Measurements from ENCODE around the gene CWC27.
A peak's percentile ranks its signal among the peaks of the same experiment; 100 is the strongest.

The CWC27 gene

DNA sequence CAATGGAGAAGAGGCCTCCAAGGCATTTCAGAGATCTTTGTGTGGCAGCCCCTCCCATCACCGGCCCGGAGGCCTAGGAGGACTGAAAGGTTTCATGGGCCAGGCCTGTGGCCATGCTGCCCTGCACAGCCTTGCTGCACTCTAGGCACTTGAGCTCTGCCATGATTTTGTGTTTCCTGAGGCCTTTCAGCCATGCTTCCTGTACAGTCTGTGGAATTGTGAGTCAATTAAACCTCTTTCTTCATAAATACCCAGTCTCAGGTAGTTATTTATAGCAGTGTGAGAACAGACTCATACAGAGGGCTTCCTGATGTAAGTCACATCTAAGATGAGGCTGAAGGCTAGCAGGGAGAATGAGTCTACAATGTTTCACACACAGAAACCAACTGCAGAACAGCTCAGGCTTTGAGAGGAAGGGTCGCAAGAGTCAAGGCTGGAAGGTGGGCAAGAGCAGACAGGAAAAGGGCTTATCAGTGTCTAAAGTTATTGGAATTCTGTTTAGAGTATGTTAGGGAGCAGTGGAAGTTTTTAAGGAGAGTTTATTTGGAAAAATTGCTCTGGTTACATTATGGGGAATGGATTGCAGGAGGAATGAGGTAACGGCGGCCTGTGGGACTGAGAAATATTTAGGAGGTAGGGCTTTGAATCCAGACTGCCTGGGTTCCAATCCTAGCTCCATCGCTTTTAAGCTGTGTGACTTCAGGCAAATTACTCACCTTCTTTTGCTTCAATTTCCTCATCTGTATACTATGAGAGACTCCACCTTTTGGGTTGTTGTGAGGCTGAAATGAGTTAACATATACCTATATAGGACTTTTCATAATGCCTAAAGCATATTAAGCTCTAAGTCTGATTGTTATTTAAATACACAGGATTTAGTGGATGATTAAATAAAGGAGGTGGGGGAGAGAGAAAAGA is 291.2 kb downstream of the CWC27 start:
- H2BK5ac ChIP-seq (ENCODE audit: low read depth, low read length, poor library complexity, severe bottlenecking), result no peak overlapping the region
- no peak overlapping the region for H4K91ac ChIP-seq (ENCODE audit: low read length)
- no peaks in the 10 kb centered on the region for H3K9me3 ChIP-seq (ENCODE audit: control insufficient read depth, low read length)
- WGBS, result 84% methylated on average over 5 of the region's 6 CpGs
- peaks cover 2% of the 10 kb centered on the region for H3K4me1 ChIP-seq (ENCODE audit: control insufficient read depth, insufficient read depth, low read depth, low read length)
- no peaks in the 10 kb centered on the region for H3K27me3 ChIP-seq (ENCODE audit: control insufficient read depth in 1 of 2, insufficient read depth in 1 of 2, low read length in 2 of 2)
- no peak overlapping the region for H3K4me2 ChIP-seq (ENCODE audit: low read length, poor library complexity, severe bottlenecking)
- H4K8ac ChIP-seq (ENCODE audit: low read length), result peak overlapping the region; percentile 38
- no peak overlapping the region for H2BK15ac ChIP-seq (ENCODE audit: low read depth, poor library complexity, severe bottlenecking)
- H2AK5ac ChIP-seq (ENCODE audit: low read length, severe bottlenecking), result no peak overlapping the region
- H3K79me1 ChIP-seq (replicated peaks; ENCODE audit: low read length, poor library complexity, severe bottlenecking), result no peaks in the 10 kb centered on the region
- H2BK120ac ChIP-seq (ENCODE audit: low read depth, low read length), result no peak overlapping the region
- H3K27ac ChIP-seq (ENCODE audit: low read length, poor library complexity, severe bottlenecking), result no peak overlapping the region
- peak overlapping the region; percentile 54 to 75 for H2BK12ac ChIP-seq (ENCODE audit: low read length in 2 of 2)
- no peak overlapping the region for H3K23ac ChIP-seq (ENCODE audit: low read length in 2 of 2)
- H2AFZ ChIP-seq (ENCODE audit: low read depth, low read length), result peak overlapping the region; percentile 64
- peak overlapping the region in 1 of 2 experiments; percentile 59 for H3K4ac ChIP-seq (ENCODE audit: low read depth in 1 of 2, low read length in 2 of 2)
- H3K4me3 ChIP-seq (ENCODE audit: insufficient read depth in 1 of 2, low read depth in 1 of 2, low read length in 2 of 2), result peak overlapping the region in 1 of 2 experiments; percentile 12
- H3K36me3 ChIP-seq (ENCODE audit: control insufficient read depth in 1 of 2, insufficient read depth in 2 of 2, low read depth in 1 of 2, low read length in 2 of 2), result no peaks in the 10 kb centered on the region
- H3K14ac ChIP-seq (ENCODE audit: low read length in 2 of 2), result peak overlapping the region in 1 of 2 experiments; percentile 48
- H3K18ac ChIP-seq (ENCODE audit: low read depth in 1 of 2, low read length in 2 of 2), result peak overlapping the region; percentile 39 to 81
- peak overlapping the region; percentile 12 for H3K9ac ChIP-seq (ENCODE audit: low read length)
- DNase-seq, result peak; percentile 68

DNA sequence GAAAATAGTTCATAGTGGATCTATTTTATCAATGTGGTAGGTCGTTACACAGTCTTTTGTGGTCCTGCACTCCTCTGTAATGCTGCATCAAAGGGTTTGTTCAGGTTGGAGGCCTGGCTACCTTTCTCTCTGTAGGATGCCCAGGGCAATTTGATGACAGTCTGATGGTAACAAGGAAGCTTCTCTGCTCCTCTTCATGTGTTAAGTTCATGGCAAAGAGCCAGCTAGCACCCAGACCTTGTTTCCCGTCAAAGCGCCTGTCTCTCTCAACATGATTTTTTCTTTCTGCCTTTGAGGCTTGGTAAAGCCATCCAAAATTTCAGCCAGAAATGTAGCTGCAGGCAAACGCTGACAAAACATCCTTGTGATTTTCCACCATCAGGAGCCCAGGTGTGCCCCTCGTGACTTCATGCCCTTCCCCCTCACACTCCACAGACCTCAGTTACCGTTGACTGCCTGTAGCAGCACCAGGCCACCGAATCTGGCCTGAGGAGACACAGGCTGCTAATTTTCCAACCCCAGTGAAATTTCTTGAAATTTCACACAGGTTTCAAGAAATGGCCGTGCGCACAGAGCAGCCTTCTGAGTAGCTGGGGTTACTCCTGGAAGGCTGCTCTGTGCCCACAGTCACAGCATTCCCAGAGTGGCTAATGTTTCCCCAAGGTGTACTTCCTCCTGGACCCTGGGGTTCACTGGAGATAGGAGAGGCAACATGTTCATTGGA is 292.7 kb downstream of the CWC27 start:
- no peak overlapping the region for H2BK120ac ChIP-seq (ENCODE audit: low read depth, low read length)
- peak overlapping the region; percentile 64 to 75 for H2BK12ac ChIP-seq (ENCODE audit: low read length in 2 of 2)
- H3K18ac ChIP-seq (ENCODE audit: low read depth in 1 of 2, low read length in 2 of 2), result peak overlapping the region in 1 of 2 experiments; percentile 78
- H3K79me1 ChIP-seq (replicated peaks; ENCODE audit: low read length, poor library complexity, severe bottlenecking), result no peaks in the 10 kb centered on the region
- H3K4me1 ChIP-seq (ENCODE audit: control insufficient read depth, insufficient read depth, low read depth, low read length), result peaks cover 2% of the 10 kb centered on the region
- 85% methylated on average over 9 of the region's 9 CpGs for WGBS
- no peaks in the 10 kb centered on the region for H3K27me3 ChIP-seq (ENCODE audit: control insufficient read depth in 1 of 2, insufficient read depth in 1 of 2, low read length in 2 of 2)
- H2AK5ac ChIP-seq (ENCODE audit: low read length, severe bottlenecking), result no peak overlapping the region
- DNase-seq, result no peak
- no peak overlapping the region for H3K14ac ChIP-seq (ENCODE audit: low read length in 2 of 2)
- H2BK15ac ChIP-seq (ENCODE audit: low read depth, poor library complexity, severe bottlenecking), result peak overlapping the region; percentile 90
- H3K4me3 ChIP-seq (ENCODE audit: insufficient read depth in 1 of 2, low read depth in 1 of 2, low read length in 2 of 2), result no peak overlapping the region
- H3K23ac ChIP-seq (ENCODE audit: low read length in 2 of 2), result no peak overlapping the region
- H3K36me3 ChIP-seq (ENCODE audit: control insufficient read depth in 1 of 2, insufficient read depth in 2 of 2, low read depth in 1 of 2, low read length in 2 of 2), result no peaks in the 10 kb centered on the region
- H4K91ac ChIP-seq (ENCODE audit: low read length), result peak overlapping the region; percentile 41
- H2AFZ ChIP-seq (ENCODE audit: low read depth, low read length), result no peak overlapping the region
- H4K8ac ChIP-seq (ENCODE audit: low read length), result no peak overlapping the region
- peak overlapping the region; percentile 76 for H3K9ac ChIP-seq (ENCODE audit: low read length)
- H3K4me2 ChIP-seq (ENCODE audit: low read length, poor library complexity, severe bottlenecking), result no peak overlapping the region
- H2BK5ac ChIP-seq (ENCODE audit: low read depth, low read length, poor library complexity, severe bottlenecking), result no peak overlapping the region
- no peak overlapping the region for H3K27ac ChIP-seq (ENCODE audit: low read length, poor library complexity, severe bottlenecking)
- H3K4ac ChIP-seq (ENCODE audit: low read depth in 1 of 2, low read length in 2 of 2), result peak overlapping the region in 1 of 2 experiments; percentile 42
- H3K9me3 ChIP-seq (ENCODE audit: control insufficient read depth, low read length), result no peaks in the 10 kb centered on the region

DNA sequence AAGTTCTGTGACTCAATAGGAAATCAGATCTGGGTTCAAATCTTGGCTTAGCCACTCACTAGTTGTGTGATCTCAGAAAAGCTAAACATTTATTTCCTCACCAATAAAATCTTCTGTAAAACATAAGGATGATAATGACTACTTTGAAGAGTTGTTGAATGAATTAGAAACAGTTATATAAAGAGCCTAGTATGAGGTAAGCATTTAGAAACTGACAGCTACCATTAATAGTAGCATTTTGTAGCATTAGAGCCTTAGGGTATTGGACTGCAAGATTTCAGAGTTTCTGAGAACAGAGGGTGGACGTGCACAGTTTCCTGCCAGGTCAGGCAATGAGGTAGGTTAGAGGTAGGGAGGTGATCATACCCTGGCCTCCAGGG is 293.2 kb downstream of the CWC27 start:
- H3K36me3 ChIP-seq (ENCODE audit: control insufficient read depth in 1 of 2, insufficient read depth in 2 of 2, low read depth in 1 of 2, low read length in 2 of 2), result no peaks in the 10 kb centered on the region
- peaks cover 2% of the 10 kb centered on the region for H3K4me1 ChIP-seq (ENCODE audit: control insufficient read depth, insufficient read depth, low read depth, low read length)
- no peak overlapping the region for H3K14ac ChIP-seq (ENCODE audit: low read length in 2 of 2)
- peak overlapping the region; percentile 51 for H4K8ac ChIP-seq (ENCODE audit: low read length)
- H3K27me3 ChIP-seq (ENCODE audit: control insufficient read depth in 1 of 2, insufficient read depth in 1 of 2, low read length in 2 of 2), result no peaks in the 10 kb centered on the region
- peak overlapping the region in 1 of 2 experiments; percentile 41 for H3K4me3 ChIP-seq (ENCODE audit: insufficient read depth in 1 of 2, low read depth in 1 of 2, low read length in 2 of 2)
- H3K18ac ChIP-seq (ENCODE audit: low read depth in 1 of 2, low read length in 2 of 2), result peak overlapping the region in 1 of 2 experiments; percentile 46
- H2BK15ac ChIP-seq (ENCODE audit: low read depth, poor library complexity, severe bottlenecking), result peak overlapping the region; percentile 90
- H3K4me2 ChIP-seq (ENCODE audit: low read length, poor library complexity, severe bottlenecking), result no peak overlapping the region
- no peak for DNase-seq
- H3K9ac ChIP-seq (ENCODE audit: low read length), result peak overlapping the region; percentile 76
- no peak overlapping the region for H2AFZ ChIP-seq (ENCODE audit: low read depth, low read length)
- no peak overlapping the region for H3K4ac ChIP-seq (ENCODE audit: low read depth in 1 of 2, low read length in 2 of 2)
- H2BK5ac ChIP-seq (ENCODE audit: low read depth, low read length, poor library complexity, severe bottlenecking), result no peak overlapping the region
- no peak overlapping the region for H2AK5ac ChIP-seq (ENCODE audit: low read length, severe bottlenecking)
- H2BK12ac ChIP-seq (ENCODE audit: low read length in 2 of 2), result peak overlapping the region; percentile 70 to 75
- H2BK120ac ChIP-seq (ENCODE audit: low read depth, low read length), result no peak overlapping the region
- H3K9me3 ChIP-seq (ENCODE audit: control insufficient read depth, low read length), result no peaks in the 10 kb centered on the region
- no peak overlapping the region for H3K23ac ChIP-seq (ENCODE audit: low read length in 2 of 2)
- no peak overlapping the region for H3K27ac ChIP-seq (ENCODE audit: low read length, poor library complexity, severe bottlenecking)
- WGBS, result 88% methylated on average over 1 of the region's 1 CpG
- H4K91ac ChIP-seq (ENCODE audit: low read length), result no peak overlapping the region
- H3K79me1 ChIP-seq (replicated peaks; ENCODE audit: low read length, poor library complexity, severe bottlenecking), result no peaks in the 10 kb centered on the region

All from mesenchymal stem cell (in vitro differentiated cells and primary cell).